ENCODE results near the gene SYTL1.

The SYTL1 gene

DNA sequence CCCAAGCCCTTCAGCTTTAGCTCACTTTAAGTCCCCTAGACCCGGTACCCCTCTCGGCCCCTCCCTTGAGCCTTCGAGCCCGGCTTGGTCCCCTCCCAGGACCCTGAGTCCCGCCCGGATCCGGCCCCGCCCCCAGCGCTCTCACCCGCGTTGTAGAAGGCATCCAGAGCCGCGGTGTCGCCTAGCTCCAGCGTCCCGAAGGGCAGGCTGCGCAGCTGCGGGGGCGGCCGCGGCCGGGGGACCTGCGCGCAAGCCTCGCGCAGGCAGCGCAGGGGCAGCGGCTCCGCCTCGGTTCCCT is 24.2 kb downstream of the SYTL1 start:
- Histone ChIP-seq H3K36me3 (replicated peaks; ENCODE audit: insufficient read depth, low read length) (no peaks in the 10 kb centered on the region), H3K4me2 (ENCODE audit: low read depth, low read length) (peak overlapping the region; percentile 99), H3K9me2 (replicated peaks; ENCODE audit: insufficient read depth, low read length) (no peaks in the 10 kb centered on the region), H3K4me3 (ENCODE audit: low read length) (peak overlapping the region; percentile 79), H3K79me2 (ENCODE audit: low read length) (no peaks in the 10 kb centered on the region), H2AFZ (ENCODE audit: low read length) (peak overlapping the region; percentile 95), H3K27ac (ENCODE audit: low read length) (no peak overlapping the region), H4K20me1 (ENCODE audit: insufficient read depth, low read length) (no peaks in the 10 kb centered on the region), H3K4me1 (ENCODE audit: low read length) (peaks cover 8% of the 10 kb centered on the region), H3F3A (ENCODE audit: insufficient read depth, low read length) (peaks cover 3% of the 10 kb centered on the region; the same call in 1 of the 2 replicates), H3K9ac (ENCODE audit: low read length) (peak overlapping the region; percentile 46; the same call in 1 of the 2 replicates), H3K9me3 (replicated peaks; ENCODE audit: insufficient read depth, low read length) (no peaks in the 10 kb centered on the region), H3K27me3 (replicated peaks; ENCODE audit: insufficient read depth, low read length) (no peaks in the 10 kb centered on the region)
- DNase-seq: peak; percentile 68
- no peak for TF ChIP-seq EZH2 (optimal IDR thresholded peaks at IDR 0.05; ENCODE audit: low read depth, low read length)
- TF ChIP-seq, protein P1, sequence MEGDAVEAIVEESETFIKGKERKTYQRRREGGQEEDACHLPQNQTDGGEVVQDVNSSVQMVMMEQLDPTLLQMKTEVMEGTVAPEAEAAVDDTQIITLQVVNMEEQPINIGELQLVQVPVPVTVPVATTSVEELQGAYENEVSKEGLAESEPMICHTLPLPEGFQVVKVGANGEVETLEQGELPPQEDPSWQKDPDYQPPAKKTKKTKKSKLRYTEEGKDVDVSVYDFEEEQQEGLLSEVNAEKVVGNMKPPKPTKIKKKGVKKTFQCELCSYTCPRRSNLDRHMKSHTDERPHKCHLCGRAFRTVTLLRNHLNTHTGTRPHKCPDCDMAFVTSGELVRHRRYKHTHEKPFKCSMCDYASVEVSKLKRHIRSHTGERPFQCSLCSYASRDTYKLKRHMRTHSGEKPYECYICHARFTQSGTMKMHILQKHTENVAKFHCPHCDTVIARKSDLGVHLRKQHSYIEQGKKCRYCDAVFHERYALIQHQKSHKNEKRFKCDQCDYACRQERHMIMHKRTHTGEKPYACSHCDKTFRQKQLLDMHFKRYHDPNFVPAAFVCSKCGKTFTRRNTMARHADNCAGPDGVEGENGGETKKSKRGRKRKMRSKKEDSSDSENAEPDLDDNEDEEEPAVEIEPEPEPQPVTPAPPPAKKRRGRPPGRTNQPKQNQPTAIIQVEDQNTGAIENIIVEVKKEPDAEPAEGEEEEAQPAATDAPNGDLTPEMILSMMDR (IDR thresholded peaks at IDR 0.05; ENCODE audit: low read length): no peak
- TF ChIP-seq EZH2phosphoT487 (IDR thresholded peaks at IDR 0.05; ENCODE audit: low read length): no peak

DNA sequence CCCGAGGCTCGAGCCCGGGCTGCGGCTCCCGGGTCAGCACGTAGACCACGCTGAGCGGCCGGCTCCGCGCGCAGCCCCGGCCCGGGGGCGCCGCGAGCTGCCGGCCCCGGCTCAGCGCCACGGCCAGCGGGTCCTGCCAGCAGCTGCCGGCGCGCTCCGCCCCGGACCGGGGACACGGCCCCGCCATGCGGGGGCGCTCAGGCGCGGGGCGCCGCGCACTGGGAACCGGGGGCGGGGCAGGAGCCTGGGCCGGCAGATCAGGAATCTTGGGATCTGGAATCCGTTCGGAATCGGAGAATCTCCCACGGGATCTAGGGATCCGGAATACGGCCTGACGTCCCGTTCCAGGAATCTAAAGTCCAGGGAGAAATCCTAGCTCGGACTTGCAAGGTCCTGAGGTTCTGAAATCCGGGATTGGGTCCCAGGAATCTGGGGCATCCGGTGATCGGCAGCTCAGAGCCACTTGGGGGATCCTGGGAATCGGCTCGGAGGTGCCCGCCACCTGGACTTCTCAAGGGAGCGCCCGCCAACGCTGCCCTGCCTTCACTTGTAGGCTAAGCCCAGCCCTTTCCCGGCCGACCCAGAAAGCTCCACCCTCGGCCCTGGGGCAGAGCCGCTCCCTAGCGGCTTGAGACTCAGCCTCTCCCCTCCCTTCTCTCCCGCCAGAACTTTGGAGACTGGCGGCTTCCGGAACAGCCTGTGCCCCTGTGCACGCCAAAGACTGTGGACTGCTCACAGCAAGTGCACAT is 24.8 kb downstream of the SYTL1 start, which contains the start of gene MAP3K6:
MAP3K6 (minus strand) TSS at position 551 of the 749 bp plus-strand sequence; CDS start at position 187, 364 bp downstream.
- DNase-seq: peak; percentile 64
- Histone ChIP-seq H3F3A (ENCODE audit: insufficient read depth, low read length) (peaks cover 3% of the 10 kb centered on the region; the same call in 1 of the 2 replicates), H3K36me3 (replicated peaks; ENCODE audit: insufficient read depth, low read length) (no peaks in the 10 kb centered on the region), H3K9me3 (replicated peaks; ENCODE audit: insufficient read depth, low read length) (no peaks in the 10 kb centered on the region), H3K27ac (ENCODE audit: low read length) (no peak within 1 kb of the TSS), H3K4me1 (ENCODE audit: low read length) (peaks cover 8% of the 10 kb centered on the region), H3K9ac (ENCODE audit: low read length) (peak within 1 kb of the TSS; percentile 51; the same call in 1 of the 2 replicates), H3K4me2 (ENCODE audit: low read depth, low read length) (peak within 1 kb of the TSS; percentile 99), H4K20me1 (ENCODE audit: insufficient read depth, low read length) (no peaks in the 10 kb centered on the region), H3K79me2 (ENCODE audit: low read length) (no peaks in the 10 kb centered on the region), H3K9me2 (replicated peaks; ENCODE audit: insufficient read depth, low read length) (no peaks in the 10 kb centered on the region), H2AFZ (ENCODE audit: low read length) (peak within 1 kb of the TSS; percentile 95), H3K4me3 (ENCODE audit: low read length) (peak within 1 kb of the TSS; percentile 79), H3K27me3 (replicated peaks; ENCODE audit: insufficient read depth, low read length) (no peaks in the 10 kb centered on the region)
- no peak for TF ChIP-seq EZH2 (optimal IDR thresholded peaks at IDR 0.05; ENCODE audit: low read depth, low read length)
- TF ChIP-seq, protein P1 (IDR thresholded peaks at IDR 0.05; ENCODE audit: low read length): peak; percentile 43

DNA sequence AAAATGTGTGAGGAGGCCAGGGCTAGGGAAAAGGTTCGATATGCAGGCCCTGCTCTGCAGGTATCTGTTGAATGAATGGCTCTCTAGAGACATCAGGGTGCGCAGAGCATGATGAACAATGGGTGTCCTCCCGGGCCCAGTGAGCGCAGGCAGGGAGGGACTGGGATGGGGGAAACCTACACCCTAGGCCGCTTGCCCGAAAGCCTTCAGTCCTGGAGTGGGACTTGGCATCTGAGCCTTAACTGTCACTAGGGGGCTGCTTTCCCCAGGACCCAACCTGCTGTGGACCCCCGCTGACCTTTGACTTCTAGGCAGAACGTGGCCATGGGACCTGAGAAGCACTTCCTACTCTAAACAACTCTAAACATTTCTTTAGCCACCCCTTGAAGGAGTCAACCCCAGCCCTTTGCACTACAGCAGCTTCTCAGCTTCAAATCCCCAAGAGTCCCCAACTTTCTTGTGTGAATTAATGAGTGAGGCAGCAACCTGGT is 25.4 kb downstream of the SYTL1 start:
- H3K27me3 ChIP-seq (replicated peaks; ENCODE audit: insufficient read depth, low read length): no peaks in the 10 kb centered on the region
- no peaks in the 10 kb centered on the region for H3K36me3 ChIP-seq (replicated peaks; ENCODE audit: insufficient read depth, low read length)
- H3K79me2 ChIP-seq (ENCODE audit: low read length): no peaks in the 10 kb centered on the region
- peak overlapping the region; percentile 91 for H2AFZ ChIP-seq (ENCODE audit: low read length)
- H4K20me1 ChIP-seq (ENCODE audit: insufficient read depth, low read length): no peaks in the 10 kb centered on the region
- no peak overlapping the region for H3K27ac ChIP-seq (ENCODE audit: low read length)
- H3K4me3 ChIP-seq (ENCODE audit: low read length): peak overlapping the region; percentile 72
- H3K9me2 ChIP-seq (replicated peaks; ENCODE audit: insufficient read depth, low read length): no peaks in the 10 kb centered on the region
- peaks cover 8% of the 10 kb centered on the region for H3K4me1 ChIP-seq (ENCODE audit: low read length)
- peak overlapping the region; percentile 51; the same call in 1 of the 2 replicates for H3K9ac ChIP-seq (ENCODE audit: low read length)
- no peak for DNase-seq
- H3K9me3 ChIP-seq (replicated peaks; ENCODE audit: insufficient read depth, low read length): no peaks in the 10 kb centered on the region
- TF ChIP-seq EZH2 (optimal IDR thresholded peaks at IDR 0.05; ENCODE audit: low read depth, low read length): no peak
- H3F3A ChIP-seq (ENCODE audit: insufficient read depth, low read length): peaks cover 3% of the 10 kb centered on the region; the same call in 1 of the 2 replicates
- peak overlapping the region; percentile 83 for H3K4me2 ChIP-seq (ENCODE audit: low read depth, low read length)

Measured in MM.1S (cell line).